Caco-2 (cell line): ENCODE data around the gene RNF130. TPM values are rescaled to one million over a fixed set of nuclear protein-coding genes. Genes with fewer than 3 reads are reported as not detected.
A peak's percentile ranks its signal among the peaks of the same experiment; 100 is the strongest.

Experiments
- BruUV-seq: library from RNA; stranded (reverse); fragments of 400-500 nt; replicated peaks from 2 replicates; lab custom pipeline; 2021; lab: Mats Ljungman, UMichigan
- CTCF ChIA-PET: fragments of 300-600 bp; sonication (Branson Sonifier 250); formaldehyde crosslinking; loops from one replicate; lab custom pipeline; 2022; ENCODE audit warnings: antibody characterized with exemption; lab: Charles Lee
- POLR2A ChIA-PET: fragments of 300-600 bp; sonication (Branson Sonifier 250); formaldehyde crosslinking; loops from one replicate; lab custom pipeline; 2022; ENCODE audit warnings: antibody characterized with exemption; lab: Charles Lee
- DNase-seq, 2 experiments: peaks; one replicate each; pipeline versions ENCODE4 v3.0.0 to v3.0.0-alpha.2; 2020 to 2022
- H3K27me3 ChIP-seq: replicated peaks from 2 replicates; pipeline ENCODE4 v1.6.0; 2011; ENCODE audit warnings: low read length; ENCODE audit not compliant: control insufficient read depth, insufficient read depth
- H3K36me3 ChIP-seq: 2 replicates; pipeline ENCODE4 v1.5.1; 2011; ENCODE audit warnings: low read length; ENCODE audit not compliant: control insufficient read depth, insufficient read depth
- H3K4me1 ChIP-seq: fragments of 250-450 bp; sonication (Bioruptor Pico); 2 replicates; pipeline ENCODE4 v1.5.1; 2020; ENCODE audit warnings: mild to moderate bottlenecking
- H3K4me3 ChIP-seq: 2 replicates; pipeline ENCODE4 v1.5.1; 2011; ENCODE audit warnings: low read depth, mild to moderate bottlenecking, control low read depth, low read length
- H3K9me3 ChIP-seq: fragments of 250-450 bp; sonication (Bioruptor Pico); 2 replicates; pipeline ENCODE4 v1.5.1; 2020; ENCODE audit warnings: mild to moderate bottlenecking, moderate library complexity
- H3K27ac Mint-ChIP-seq: one replicate; pipeline ENCODE4 v1.8.0; 2022; ENCODE audit warnings: mixed read lengths; ENCODE audit not compliant: unreplicated experiment
- H3K27me3 Mint-ChIP-seq: one replicate; pipeline ENCODE4 v1.8.0; 2022; ENCODE audit warnings: mixed read lengths; ENCODE audit not compliant: insufficient read depth, unreplicated experiment
- H3K36me3 Mint-ChIP-seq: one replicate; pipeline ENCODE4 v1.8.0; 2022; ENCODE audit warnings: mild to moderate bottlenecking, mixed read lengths; ENCODE audit not compliant: insufficient read depth, unreplicated experiment
- H3K4me1 Mint-ChIP-seq: one replicate; pipeline ENCODE4 v1.8.0; 2022; ENCODE audit warnings: low read depth, mixed read lengths; ENCODE audit not compliant: unreplicated experiment
- H3K4me3 Mint-ChIP-seq: one replicate; pipeline ENCODE4 v1.8.0; 2022; ENCODE audit warnings: mild to moderate bottlenecking, moderate library complexity, mixed read lengths; ENCODE audit not compliant: unreplicated experiment
- H3K9me3 Mint-ChIP-seq: one replicate; pipeline ENCODE4 v1.8.0; 2022; ENCODE audit warnings: mixed read lengths; ENCODE audit not compliant: unreplicated experiment
- CTCF ChIP-seq, 2 experiments: fragments of 200-600 bp in 1 of 2; IDR thresholded peaks; 1 replicate in 1 of 2; 2 replicates in 1 of 2; pipeline versions ENCODE4 v1.5.1 to v1.8.0; 2011 to 2022; ENCODE audit warnings: antibody characterized with exemption in 1 of 2, control low read depth in 1 of 2, inconsistent platforms in 1 of 2, low read depth in 1 of 2, low read length in 1 of 2, mild to moderate bottlenecking in 1 of 2, moderate library complexity in 1 of 2; ENCODE audit not compliant: insufficient read depth in 1 of 2, severe bottlenecking in 1 of 2, unreplicated experiment in 1 of 2
- intact Hi-C: fragments of 100-400 bp; cut with micrococcal nuclease; formaldehyde crosslinking; loops from one replicate; pipeline ENCODE4 v1.10.0; 2022; ENCODE audit not compliant: unreplicated experiment
- microRNA-seq: library from miRNA; unstranded; fragments of <30 nt; microRNA quantifications from one replicate; pipeline ENCODE4 v1.2.0, GENCODE V29; 2022
- total RNA-seq: library from RNA; stranded (reverse); gene quantifications from 2 replicates; pipeline ENCODE4 v1.2.3, GENCODE V29; 2022

The RNF130 gene
- total RNA-seq, 1 experiment from 2014 or later = 34.5 TPM

- peaks cover 3% of the 10 kb centered on the region for H3K36me3 ChIP-seq
- H3K27me3 ChIP-seq = no peaks in the 10 kb centered on the region
- peaks cover 47% of the 10 kb centered on the region for H3K36me3 Mint-ChIP-seq
- H3K4me1 ChIP-seq = peaks cover 4% of the 10 kb centered on the region; the same call in 1 of the 2 replicates
- H3K4me3 Mint-ChIP-seq = no peak overlapping the region
- ChIA-PET CTCF (no interaction called here), POLR2A (no interaction called here)
- no peak for DNase-seq
- TF ChIP-seq CTCF (IDR thresholded peaks at IDR 0.05; ENCODE audit: insufficient read depth in 1 of 2, low read depth in 1 of 2, low read length in 1 of 2, severe bottlenecking in 1 of 2, unreplicated experiment in 1 of 2) = no peak
- H3K4me3 ChIP-seq = no peak overlapping the region
- no peaks in the 10 kb centered on the region for H3K27me3 Mint-ChIP-seq
- no peaks in the 10 kb centered on the region for H3K9me3 Mint-ChIP-seq
- no peak overlapping the region for H3K27ac Mint-ChIP-seq
- BruUV-seq = no TSS peak
- intact Hi-C loops = loop anchor here (5.0 kb wide), 1 partner anchor 48 kb away; the partner anchor contains the start of gene MRNIP
- no peaks in the 10 kb centered on the region for H3K9me3 ChIP-seq
- peaks cover 6% of the 10 kb centered on the region for H3K4me1 Mint-ChIP-seq
Measured at GRCh38 chr5:179905161-179905560, 166.4 kb downstream of the RNF130 start.

Small RNAs within 50 kb of the gene (microRNA-seq; reads per million reads assigned to microRNA genes)
- 109 reads per million, percentile 72 among the genes with 10 or more reads in this experiment for gene MIR340

Other genes starting within 250 kb of the RNF130 start
- 37.8 and 43.0 TPM in 2 replicates for gene MRNIP, start 212.9 kb downstream of the RNF130 start, total RNA-seq
- 106 and 107 TPM in 2 replicates for gene TBC1D9B, start 163.9 kb downstream of the RNF130 start, total RNA-seq
- gene RASGEF1C, start 137.5 kb upstream of the RNF130 start, total RNA-seq = not detected in 2 replicates
- gene MAPK9, start 220.3 kb upstream of the RNF130 start, total RNA-seq = 76.5 and 93.1 TPM in 2 replicates